LNCAP (cell line): ENCODE data around the gene EFCAB5.

ENCODE experiments used
- CTCF ChIP-seq: fragments of 450-650 bp; IDR thresholded peaks from 2 replicates; pipeline ENCODE4 v1.5.1; 2017; ENCODE audit warnings: mild to moderate bottlenecking

Gene EFCAB5

DNA sequence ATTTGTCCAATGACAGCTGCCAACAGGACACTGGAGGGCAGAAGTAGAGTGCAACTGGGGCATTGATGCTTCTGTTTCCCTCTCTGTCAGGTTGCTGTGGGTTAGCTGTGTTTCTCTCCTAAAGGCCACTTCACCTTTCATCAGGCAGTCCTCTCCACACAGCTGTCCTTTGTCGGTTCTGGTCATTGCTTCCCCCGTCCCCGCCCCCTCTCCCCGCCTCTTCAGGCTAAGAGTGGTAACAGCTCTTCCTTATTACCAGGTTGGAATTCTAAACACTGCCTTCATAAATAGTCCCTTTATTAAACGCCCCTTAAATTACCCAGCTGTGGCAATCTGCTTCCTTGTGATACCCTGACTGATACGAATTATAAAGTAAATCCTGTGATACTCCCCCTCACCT lies 143.4 kb downstream of the EFCAB5 start:
- TF ChIP-seq CTCF: no peak

DNA sequence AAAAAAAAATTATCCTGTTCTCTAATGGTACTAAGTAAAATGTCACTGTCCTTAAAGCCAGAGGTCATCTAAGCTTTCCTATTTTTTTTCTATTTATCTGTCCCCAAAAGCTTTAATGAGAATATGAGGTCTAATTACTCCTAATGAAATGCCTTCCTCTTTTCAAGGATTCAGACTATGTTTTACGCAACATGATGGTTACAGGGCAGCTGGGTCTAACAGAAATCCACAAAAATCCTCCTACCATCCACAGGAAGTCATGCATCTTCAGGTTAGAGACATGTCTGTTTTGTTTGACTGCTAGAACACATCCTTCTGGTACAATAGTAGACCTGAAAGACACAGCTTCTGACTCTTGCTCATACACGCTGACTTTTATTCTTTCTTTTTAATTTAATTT lies 145.5 kb downstream of the EFCAB5 start:
- no peak for TF ChIP-seq CTCF

GRCh38 chr17:30091121-30091670 lies 149.8 kb downstream of the EFCAB5 start:
- no peak for TF ChIP-seq CTCF

DNA sequence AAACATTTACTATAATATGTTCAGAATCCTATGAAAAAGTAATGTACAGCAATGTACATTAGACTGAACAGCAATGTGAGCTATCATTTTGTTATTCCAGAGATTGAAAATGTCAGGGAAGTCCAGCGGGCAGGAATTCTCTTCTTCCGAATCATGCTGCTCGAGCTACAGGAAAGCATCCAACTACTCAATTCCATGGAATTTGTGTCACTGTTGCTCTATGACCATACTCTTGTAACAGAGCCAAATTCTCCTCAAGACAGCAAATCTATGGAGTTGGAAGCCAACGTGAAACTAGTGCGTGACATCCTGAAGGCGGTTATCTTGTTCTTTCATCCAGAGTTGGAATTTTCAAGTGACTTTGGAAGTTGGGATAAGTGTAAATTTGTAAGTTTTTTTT lies 150.3 kb downstream of the EFCAB5 start:
- no peak for TF ChIP-seq CTCF

DNA sequence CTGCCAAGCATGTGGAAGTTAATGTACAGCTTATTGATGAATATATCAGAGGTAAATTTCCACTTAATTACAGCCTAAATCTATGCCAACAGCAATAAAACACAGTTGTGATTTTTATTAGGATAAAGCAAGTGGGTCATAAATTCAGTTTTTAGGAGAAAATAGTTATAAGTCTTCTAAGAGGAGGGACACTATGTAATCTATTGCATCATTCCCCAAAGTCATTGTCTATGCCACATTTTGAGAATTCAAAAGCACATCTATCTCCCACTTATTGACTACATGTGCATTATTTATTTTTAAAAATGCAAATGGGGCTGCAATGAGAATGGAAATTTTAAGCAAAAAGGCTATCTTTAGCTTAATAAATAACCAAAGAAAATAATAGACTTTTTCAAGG lies 151.5 kb downstream of the EFCAB5 start:
- TF ChIP-seq CTCF: no peak

DNA sequence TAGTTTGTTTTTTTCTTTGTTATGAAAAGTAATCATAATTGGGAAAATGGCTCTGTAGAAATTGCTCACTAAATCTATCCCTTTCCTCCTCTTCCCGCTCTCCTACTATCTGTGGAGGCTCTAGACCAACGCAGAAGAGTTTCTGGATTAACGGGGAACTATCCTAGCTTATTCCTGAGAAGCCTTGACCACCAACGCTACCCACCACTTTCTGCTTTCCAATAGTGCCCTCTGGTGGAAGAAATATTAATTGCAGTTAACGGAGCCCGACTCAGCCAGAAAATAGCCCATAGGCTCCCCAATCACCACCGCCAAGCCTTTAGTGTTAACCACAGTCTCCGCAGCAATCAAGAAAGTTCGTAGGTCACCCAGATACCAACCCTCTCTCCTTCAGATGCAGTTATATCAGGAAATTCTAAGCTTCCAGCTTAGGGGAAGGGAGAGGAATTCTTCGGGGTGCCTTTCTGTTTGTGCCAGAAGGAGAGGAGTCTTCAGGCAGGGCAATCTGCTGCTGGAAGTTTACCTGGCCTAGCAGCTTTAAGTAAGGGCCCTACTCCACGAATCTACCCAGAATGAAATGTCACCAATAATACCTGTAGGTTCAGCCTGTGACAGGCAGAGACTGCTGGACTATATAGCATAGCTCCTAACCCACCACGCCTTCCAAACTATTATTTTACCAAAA lies 152.2 kb downstream of the EFCAB5 start:
- peak; percentile 81 for TF ChIP-seq CTCF

GRCh38 chr17:30095507-30096244 lies 154.2 kb downstream of the EFCAB5 start:
- TF ChIP-seq CTCF: peak; percentile 68
